ENCODE results near the gene FOXN1.

FOXN1 gene

DNA sequence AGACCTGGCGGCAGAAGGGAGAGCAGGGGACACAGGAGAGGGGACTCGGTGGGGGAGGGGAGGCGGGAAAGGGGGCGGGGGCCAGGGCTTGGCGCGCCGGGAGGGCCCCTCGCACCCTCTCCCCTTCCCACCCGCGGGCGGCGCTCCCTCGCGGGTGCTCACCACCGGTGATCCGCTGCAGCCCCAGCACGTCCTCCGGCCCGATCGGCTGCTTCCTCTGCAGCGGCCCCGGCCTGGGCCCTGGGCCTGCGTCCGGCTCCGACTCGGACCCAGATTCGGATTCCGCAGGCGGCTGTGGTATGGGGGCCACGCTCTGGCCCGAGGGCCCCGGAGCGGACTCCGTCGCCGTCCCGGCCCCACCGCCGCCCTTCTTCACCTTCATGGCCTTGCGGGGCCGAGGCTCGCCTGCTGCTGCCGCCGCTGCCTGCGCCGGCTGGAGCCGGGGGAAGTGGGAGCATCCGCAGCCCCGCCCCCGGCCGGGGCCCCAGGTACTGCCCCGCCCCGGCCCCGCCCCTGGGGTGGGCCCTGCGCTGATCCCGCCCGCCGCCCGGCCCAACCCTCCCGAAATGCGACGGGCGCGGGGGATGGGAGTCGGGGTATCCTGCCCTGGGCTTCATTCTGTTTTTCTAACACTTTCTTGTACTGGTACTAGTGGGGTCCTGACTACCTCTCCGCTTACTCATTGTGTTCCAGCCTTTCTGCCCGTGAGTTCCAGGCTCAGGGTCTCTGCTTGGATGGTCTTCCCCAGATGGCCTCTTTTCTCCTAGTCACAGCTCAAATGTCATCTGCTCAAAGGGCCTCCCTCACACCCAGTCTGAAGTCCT is 46.2 kb downstream of the FOXN1 start, which contains the start of gene UNC119:
UNC119 (minus strand) TSS at position 449 of the 824 bp plus-strand sequence; CDS start at position 382, 67 bp downstream.
- DNase-seq (ENCODE audit: low read depth): no peak
- H3K4me3 ChIP-seq (ENCODE audit: low read length): peak within 1 kb of the TSS; percentile 68
- no peak for TF ChIP-seq CTCF (conservative IDR thresholded peaks at IDR 0.05; ENCODE audit: low read depth, low read length)

DNA sequence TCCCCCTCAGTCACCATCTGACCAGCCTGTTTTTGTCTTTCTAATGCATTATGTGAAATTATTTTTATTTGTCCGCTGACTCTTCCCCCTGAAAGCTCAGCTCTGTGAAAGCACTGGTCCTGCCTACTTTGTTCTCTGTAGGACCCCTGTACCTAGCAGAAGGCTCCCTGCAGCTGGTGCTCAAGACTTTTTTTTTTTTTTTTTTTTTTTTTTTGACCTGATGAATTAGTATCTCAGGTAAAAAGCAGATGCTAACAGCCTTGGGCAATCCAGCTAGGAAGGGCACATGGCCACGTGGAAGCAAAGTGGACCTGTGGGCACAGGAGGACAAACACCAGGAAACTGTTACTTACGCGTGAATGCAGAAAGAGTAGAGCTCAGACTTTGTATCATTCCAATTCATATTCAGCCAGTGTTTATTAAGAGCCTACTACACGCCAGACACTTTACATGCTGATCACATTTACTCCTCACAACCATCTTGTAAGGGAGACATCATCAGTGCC is 46.9 kb downstream of the FOXN1 start:
- TF ChIP-seq CTCF (conservative IDR thresholded peaks at IDR 0.05; ENCODE audit: low read depth, low read length): no peak
- no peak for DNase-seq (ENCODE audit: low read depth)

DNA sequence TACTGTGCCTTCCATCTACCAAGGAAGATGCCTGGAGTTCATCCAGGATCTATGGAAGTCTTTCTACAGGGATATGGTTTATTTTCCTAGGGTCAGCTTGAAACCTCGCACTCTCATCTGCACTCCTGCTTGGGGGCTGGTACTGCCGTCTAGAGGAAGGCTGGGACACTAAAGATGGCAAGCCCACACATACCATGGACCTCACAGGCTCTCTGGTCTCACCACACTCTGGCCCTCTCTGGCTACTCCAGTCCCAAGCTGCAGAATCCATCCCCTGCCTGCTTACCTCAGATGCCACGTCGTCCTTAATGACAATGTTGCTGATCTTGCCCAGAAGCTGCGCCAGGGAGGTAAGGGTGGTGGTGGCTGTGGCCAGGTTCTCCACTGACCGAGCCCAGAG is 48.4 kb downstream of the FOXN1 start:
- TF ChIP-seq CTCF (conservative IDR thresholded peaks at IDR 0.05; ENCODE audit: low read depth, low read length): peak; percentile 48
- DNase-seq (ENCODE audit: low read depth): no peak
- H3K4me3 ChIP-seq (ENCODE audit: low read length): no peak overlapping the region

More for the DNA sequence above, 46.9 kb downstream of the FOXN1 start:
- H3K4me3 ChIP-seq (ENCODE audit: low read length): no peak overlapping the region

DNA sequence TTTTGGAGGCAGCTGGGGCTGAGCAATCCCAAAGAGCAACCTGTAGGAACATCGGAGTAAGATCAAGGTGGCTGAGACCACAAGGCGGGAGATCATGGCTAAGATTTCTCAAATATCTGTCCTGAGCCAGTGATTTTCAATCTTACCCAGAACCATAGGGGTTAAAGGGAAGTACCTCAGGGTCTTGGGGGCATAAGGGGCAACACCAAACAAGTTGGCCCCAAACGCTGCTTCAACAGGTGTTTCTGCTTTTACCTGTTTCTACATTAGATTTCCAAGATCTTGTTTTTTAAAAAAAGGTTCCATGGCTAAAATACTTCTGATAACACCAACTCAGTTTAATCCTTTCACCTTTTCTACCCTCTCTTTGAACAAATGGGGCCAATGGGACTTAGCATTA is 48.9 kb downstream of the FOXN1 start:
- H3K4me3 ChIP-seq (ENCODE audit: low read length): no peak overlapping the region
- DNase-seq (ENCODE audit: low read depth): no peak
- no peak for TF ChIP-seq CTCF (conservative IDR thresholded peaks at IDR 0.05; ENCODE audit: low read depth, low read length)

DNA sequence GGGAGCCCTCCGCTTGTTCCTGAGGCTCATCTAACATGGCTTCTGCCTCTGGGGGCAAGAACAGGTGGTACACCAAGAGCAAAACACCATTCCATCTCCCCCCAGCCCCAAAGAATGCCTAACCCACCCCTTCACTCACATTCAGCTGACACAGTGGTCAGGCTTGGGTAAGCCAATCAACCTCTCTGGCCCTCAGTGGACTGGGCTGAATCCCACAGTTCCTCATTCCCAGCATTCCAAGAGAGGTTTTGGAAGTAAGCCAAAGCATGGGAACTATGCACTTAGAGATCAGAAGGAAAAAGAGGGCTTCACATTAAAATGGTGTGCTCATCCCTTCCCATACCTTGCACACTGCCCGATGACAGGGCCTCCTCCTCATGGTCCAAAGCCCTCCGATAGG is 57.3 kb downstream of the FOXN1 start:
- no peak for TF ChIP-seq CTCF (conservative IDR thresholded peaks at IDR 0.05; ENCODE audit: low read depth, low read length)

GRCh38 chr17:28567604-28568003 is 61.5 kb downstream of the FOXN1 start:
- TF ChIP-seq CTCF (conservative IDR thresholded peaks at IDR 0.05; ENCODE audit: low read depth, low read length): no peak
- no peak overlapping the region for H3K4me3 ChIP-seq (ENCODE audit: low read length)
- DNase-seq (ENCODE audit: low read depth): no peak

More for the DNA sequence above, 57.3 kb downstream of the FOXN1 start:
- H3K4me3 ChIP-seq (ENCODE audit: low read length): no peak overlapping the region
- DNase-seq (ENCODE audit: low read depth): peak; percentile 81

- H3K4me3 ChIP-seq (ENCODE audit: low read length): no peak overlapping the region
- TF ChIP-seq CTCF (conservative IDR thresholded peaks at IDR 0.05; ENCODE audit: low read depth, low read length): no peak
- no peak for DNase-seq (ENCODE audit: low read depth)
Observed at GRCh38 chr17:28569446-28569845, 63.3 kb downstream of the FOXN1 start.
